Keratinocyte (primary cell): ENCODE measurements around the gene BABAM2.

Experiments used
- EZH2 ChIP-seq: IDR thresholded peaks from one replicate; pipeline ENCODE4 v1.6.1; 2012; ENCODE audit warnings: inconsistent platforms, mild to moderate bottlenecking, low read length, moderate library complexity
- TF ChIP-seq, protein P1 (sequence below), 3 experiments: IDR thresholded peaks in 1 of 3; conservative IDR thresholded peaks in 1 of 3; optimal IDR thresholded peaks in 1 of 3; 2 replicates in 2 of 3; 3 replicates in 1 of 3; pipeline versions ENCODE3 to v1.5.1; 2011; ENCODE audit warnings: low read length in 3 of 3, mild to moderate bottlenecking in 3 of 3, moderate library complexity in 2 of 3, control low read depth in 1 of 3, inconsistent platforms in 1 of 3; ENCODE audit not compliant: insufficient read depth in 2 of 3; ENCODE audit errors: extremely low read depth in 1 of 3

GRCh38 chr2:28279371-28279770, 388.8 kb downstream of the BABAM2 start:
- no peak for TF ChIP-seq EZH2
- TF ChIP-seq, protein P1, sequence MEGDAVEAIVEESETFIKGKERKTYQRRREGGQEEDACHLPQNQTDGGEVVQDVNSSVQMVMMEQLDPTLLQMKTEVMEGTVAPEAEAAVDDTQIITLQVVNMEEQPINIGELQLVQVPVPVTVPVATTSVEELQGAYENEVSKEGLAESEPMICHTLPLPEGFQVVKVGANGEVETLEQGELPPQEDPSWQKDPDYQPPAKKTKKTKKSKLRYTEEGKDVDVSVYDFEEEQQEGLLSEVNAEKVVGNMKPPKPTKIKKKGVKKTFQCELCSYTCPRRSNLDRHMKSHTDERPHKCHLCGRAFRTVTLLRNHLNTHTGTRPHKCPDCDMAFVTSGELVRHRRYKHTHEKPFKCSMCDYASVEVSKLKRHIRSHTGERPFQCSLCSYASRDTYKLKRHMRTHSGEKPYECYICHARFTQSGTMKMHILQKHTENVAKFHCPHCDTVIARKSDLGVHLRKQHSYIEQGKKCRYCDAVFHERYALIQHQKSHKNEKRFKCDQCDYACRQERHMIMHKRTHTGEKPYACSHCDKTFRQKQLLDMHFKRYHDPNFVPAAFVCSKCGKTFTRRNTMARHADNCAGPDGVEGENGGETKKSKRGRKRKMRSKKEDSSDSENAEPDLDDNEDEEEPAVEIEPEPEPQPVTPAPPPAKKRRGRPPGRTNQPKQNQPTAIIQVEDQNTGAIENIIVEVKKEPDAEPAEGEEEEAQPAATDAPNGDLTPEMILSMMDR (optimal IDR thresholded peaks at IDR 0.05 in 1 of 3, IDR thresholded peaks at IDR 0.05 in 1 of 3, conservative IDR thresholded peaks at IDR 0.05 in 1 of 3; ENCODE audit: extremely low read depth in 1 of 3, insufficient read depth in 2 of 3, low read length in 3 of 3): no peak
